Loucy (cell line): ENCODE measurements around the gene MCUR1.

Source experiments
- EZH2phosphoT487 ChIP-seq: fragments of 200-600 bp; IDR thresholded peaks from 2 replicates; pipeline ENCODE4 v1.6.1; 2018; ENCODE audit warnings: antibody characterized with exemption, mild to moderate bottlenecking, moderate library complexity, borderline replicate concordance
- TF ChIP-seq, protein P1 (sequence below): fragments of 200-600 bp; sonication (generic); conservative IDR thresholded peaks from 2 replicates; pipeline ENCODE4 v1.5.1; 2014; ENCODE audit warnings: mild to moderate bottlenecking, antibody characterized with exemption, low read length

- TF ChIP-seq, protein P1, sequence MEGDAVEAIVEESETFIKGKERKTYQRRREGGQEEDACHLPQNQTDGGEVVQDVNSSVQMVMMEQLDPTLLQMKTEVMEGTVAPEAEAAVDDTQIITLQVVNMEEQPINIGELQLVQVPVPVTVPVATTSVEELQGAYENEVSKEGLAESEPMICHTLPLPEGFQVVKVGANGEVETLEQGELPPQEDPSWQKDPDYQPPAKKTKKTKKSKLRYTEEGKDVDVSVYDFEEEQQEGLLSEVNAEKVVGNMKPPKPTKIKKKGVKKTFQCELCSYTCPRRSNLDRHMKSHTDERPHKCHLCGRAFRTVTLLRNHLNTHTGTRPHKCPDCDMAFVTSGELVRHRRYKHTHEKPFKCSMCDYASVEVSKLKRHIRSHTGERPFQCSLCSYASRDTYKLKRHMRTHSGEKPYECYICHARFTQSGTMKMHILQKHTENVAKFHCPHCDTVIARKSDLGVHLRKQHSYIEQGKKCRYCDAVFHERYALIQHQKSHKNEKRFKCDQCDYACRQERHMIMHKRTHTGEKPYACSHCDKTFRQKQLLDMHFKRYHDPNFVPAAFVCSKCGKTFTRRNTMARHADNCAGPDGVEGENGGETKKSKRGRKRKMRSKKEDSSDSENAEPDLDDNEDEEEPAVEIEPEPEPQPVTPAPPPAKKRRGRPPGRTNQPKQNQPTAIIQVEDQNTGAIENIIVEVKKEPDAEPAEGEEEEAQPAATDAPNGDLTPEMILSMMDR = no peak
- TF ChIP-seq EZH2phosphoT487 = no peak
Observed at GRCh38 chr6:13794184-13794583, 20.2 kb downstream of the MCUR1 start.
